Activated T-cell treated with anti-CD3 and anti-CD28 coated beads, Interleukin-2, amount 50 U/mL, for 24 hours (primary cell): ENCODE data around the gene EXOC6B.

ENCODE experiments used
- DNase-seq: peaks from one replicate; pipeline ENCODE4 v3.0.0-alpha.2; 2020
- H3K27ac Mint-ChIP-seq: 2 replicates; pipeline ENCODE4 v1.8.0; 2020; ENCODE audit warnings: mild to moderate bottlenecking, mixed read lengths
- H3K27me3 Mint-ChIP-seq: 2 replicates; pipeline ENCODE4 v1.8.0; 2020; ENCODE audit warnings: mixed read lengths
- H3K36me3 Mint-ChIP-seq: 2 replicates; pipeline ENCODE4 v1.8.0; 2020; ENCODE audit warnings: low read depth, mixed read lengths
- H3K4me1 Mint-ChIP-seq: 2 replicates; pipeline ENCODE4 v1.8.0; 2020; ENCODE audit warnings: low read depth, mixed read lengths
- H3K4me3 Mint-ChIP-seq: 2 replicates; pipeline ENCODE4 v1.8.0; 2020; ENCODE audit warnings: mild to moderate bottlenecking, moderate library complexity, mixed read lengths
- H3K9me3 Mint-ChIP-seq: 2 replicates; pipeline ENCODE4 v1.8.0; 2020; ENCODE audit warnings: mixed read lengths

EXOC6B gene

DNA sequence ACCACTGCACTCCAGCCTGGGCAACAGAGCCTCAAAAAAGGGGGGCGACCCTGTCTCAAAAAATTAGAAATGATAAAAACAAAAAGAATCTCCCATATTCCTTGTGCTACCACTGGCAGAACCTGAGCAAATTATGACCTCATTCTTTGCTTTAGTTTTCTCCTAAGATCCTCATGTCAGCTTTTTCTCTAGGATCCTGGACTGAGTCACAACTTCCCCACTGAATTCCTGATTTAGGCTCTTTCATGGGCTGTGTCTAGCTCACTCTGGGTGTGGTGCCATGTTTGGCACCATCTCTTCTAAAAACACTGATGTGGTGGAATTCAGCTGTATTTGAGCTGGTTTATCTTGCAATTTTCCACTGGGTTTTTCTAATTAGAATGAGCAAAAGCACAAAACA is 37.1 kb downstream of the EXOC6B start:
- DNase-seq: no peak
- H3K4me3 Mint-ChIP-seq: no peak overlapping the region
- no peak overlapping the region for H3K27ac Mint-ChIP-seq

DNA sequence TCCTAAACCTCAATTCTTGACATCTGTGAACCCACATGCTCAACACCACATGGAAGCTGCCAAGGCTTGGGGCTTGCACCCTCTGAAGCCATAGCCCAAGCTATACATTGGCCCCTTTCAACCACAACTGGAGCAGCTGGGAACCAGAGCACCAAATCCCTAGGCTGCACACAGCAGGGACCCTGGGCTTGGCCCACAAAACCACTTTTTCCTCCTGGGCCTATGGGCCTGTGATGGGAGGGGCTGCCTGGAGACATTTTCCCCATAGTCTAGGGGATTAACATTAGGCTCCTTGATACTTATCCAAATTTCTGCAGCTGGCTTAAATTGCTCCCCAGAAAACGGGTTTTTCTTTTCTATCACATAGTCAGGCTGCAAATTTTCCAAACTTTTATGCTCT is 40.3 kb downstream of the EXOC6B start:
- Mint-ChIP-seq H3K27me3 (no peaks in the 10 kb centered on the region), H3K4me1 (no peaks in the 10 kb centered on the region), H3K36me3 (peaks cover 15% of the 10 kb centered on the region), H3K4me3 (no peak overlapping the region), H3K27ac (no peak overlapping the region), H3K9me3 (no peaks in the 10 kb centered on the region)
- no peak for DNase-seq

More for the DNA sequence above, 37.1 kb downstream of the EXOC6B start:
- Mint-ChIP-seq H3K27me3 (no peaks in the 10 kb centered on the region), H3K4me1 (no peaks in the 10 kb centered on the region), H3K36me3 (peaks cover 12% of the 10 kb centered on the region), H3K9me3 (peaks cover 5% of the 10 kb centered on the region)

DNA sequence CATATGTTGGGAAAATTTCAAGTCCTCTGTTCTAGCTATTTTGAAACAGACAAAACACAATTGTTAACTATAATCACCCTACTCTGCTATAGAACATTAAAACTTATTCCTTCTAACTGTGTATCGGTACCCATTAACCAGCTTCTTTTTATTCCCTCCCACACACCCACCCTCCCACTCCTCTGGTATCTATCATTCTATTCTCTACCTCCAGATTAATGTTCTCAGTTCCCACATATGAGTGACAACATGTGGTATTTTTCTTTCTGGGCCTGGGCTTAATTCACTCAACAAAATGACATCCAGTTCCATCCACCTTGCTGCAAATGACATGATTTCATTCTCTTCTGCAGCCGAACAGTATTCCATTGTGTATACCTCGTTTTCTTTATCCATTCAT is 43.3 kb downstream of the EXOC6B start:
- no peak for DNase-seq
- H3K27ac Mint-ChIP-seq: no peak overlapping the region
- H3K4me1 Mint-ChIP-seq: peaks cover 7% of the 10 kb centered on the region
- H3K27me3 Mint-ChIP-seq: no peaks in the 10 kb centered on the region
- H3K9me3 Mint-ChIP-seq: no peaks in the 10 kb centered on the region
- peaks cover 15% of the 10 kb centered on the region for H3K36me3 Mint-ChIP-seq
- H3K4me3 Mint-ChIP-seq: no peak overlapping the region

DNA sequence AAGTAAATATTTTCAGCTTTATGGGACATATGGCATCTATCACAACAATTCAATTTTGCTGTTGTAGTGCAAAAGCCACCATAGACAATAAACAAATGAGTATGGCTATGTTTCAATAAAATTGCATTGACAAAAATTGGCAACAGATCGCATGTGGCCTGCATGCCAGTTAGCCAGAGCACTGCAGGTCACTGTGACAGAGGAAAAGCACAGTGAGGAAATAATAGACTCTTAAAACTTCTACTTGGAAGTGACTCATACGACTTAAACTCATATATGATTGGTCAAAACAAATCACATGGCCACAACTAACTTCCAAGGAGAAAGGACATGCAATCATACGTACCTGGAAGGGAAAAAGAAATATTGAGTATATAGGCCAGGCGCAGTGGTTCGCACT is 44.4 kb downstream of the EXOC6B start:
- H3K4me3 Mint-ChIP-seq: no peak overlapping the region
- DNase-seq: no peak
- H3K9me3 Mint-ChIP-seq: no peaks in the 10 kb centered on the region

DNA sequence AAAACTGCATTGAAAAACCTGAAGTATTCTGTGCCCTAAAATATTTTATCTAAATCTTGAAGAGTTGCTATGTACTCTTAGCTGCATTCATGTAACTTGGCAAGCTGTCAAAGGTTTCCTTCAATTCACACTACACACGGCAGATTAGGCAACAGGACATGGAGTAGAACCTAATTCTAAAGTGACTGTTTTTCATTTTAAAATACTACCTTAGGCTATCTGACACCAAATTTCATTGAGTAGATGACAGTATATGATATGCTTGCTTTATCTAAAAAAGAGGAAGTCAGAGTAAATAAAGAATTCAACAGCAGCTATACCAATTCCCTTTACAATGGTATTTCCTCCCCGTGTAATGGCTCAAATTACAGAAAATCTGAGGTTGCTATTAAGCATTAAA is 45.4 kb downstream of the EXOC6B start:
- Mint-ChIP-seq H3K36me3 (peaks cover 15% of the 10 kb centered on the region), H3K4me3 (no peak overlapping the region), H3K27ac (no peak overlapping the region), H3K27me3 (no peaks in the 10 kb centered on the region), H3K4me1 (peaks cover 7% of the 10 kb centered on the region), H3K9me3 (no peaks in the 10 kb centered on the region)
- no peak for DNase-seq

More for the DNA sequence above, 44.4 kb downstream of the EXOC6B start:
- Mint-ChIP-seq H3K27me3 (no peaks in the 10 kb centered on the region), H3K36me3 (peaks cover 15% of the 10 kb centered on the region), H3K4me1 (peaks cover 7% of the 10 kb centered on the region), H3K27ac (no peak overlapping the region)

DNA sequence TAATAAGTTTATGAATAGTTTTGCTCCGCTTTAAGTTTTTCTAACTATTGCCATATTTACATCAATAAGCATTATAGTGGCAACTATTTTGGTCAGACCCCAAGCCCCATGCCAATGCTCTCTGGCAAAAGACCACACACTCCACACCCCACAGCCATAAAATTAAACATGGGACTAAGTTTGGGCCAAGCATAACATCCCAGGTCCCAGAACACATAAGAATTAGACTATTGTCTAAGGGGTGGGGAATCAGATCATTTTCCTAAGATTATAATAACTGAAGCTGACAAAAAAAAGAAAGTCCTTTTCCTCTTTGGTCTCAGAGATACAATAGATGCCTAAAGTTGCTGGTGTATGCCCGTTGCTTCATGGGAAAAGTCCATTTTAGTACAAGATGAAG is 46.3 kb downstream of the EXOC6B start:
- H3K36me3 Mint-ChIP-seq: peaks cover 9% of the 10 kb centered on the region
- no peak overlapping the region for H3K4me3 Mint-ChIP-seq
- DNase-seq: no peak
- no peak overlapping the region for H3K27ac Mint-ChIP-seq
- H3K4me1 Mint-ChIP-seq: peaks cover 7% of the 10 kb centered on the region
- no peaks in the 10 kb centered on the region for H3K9me3 Mint-ChIP-seq
- H3K27me3 Mint-ChIP-seq: no peaks in the 10 kb centered on the region

DNA sequence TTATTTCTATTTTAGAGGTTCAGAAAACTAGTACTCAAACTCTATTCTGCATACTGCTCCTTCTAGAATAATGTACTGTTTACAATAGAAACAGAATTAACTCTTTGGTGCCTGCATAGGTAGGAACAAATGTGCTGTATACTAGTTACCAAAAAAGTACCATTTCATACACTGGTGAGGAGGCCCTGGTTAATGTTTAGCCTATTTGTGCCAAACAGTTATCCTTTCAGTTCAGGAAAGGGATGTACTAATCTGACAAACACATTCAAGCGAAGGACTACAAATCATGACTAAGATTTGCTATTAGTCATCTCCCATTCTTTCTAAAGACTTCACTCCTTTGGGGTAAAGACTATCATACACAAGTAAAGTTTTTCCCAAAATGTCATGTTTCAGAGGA is 47.4 kb downstream of the EXOC6B start:
- no peaks in the 10 kb centered on the region for H3K27me3 Mint-ChIP-seq

DNA sequence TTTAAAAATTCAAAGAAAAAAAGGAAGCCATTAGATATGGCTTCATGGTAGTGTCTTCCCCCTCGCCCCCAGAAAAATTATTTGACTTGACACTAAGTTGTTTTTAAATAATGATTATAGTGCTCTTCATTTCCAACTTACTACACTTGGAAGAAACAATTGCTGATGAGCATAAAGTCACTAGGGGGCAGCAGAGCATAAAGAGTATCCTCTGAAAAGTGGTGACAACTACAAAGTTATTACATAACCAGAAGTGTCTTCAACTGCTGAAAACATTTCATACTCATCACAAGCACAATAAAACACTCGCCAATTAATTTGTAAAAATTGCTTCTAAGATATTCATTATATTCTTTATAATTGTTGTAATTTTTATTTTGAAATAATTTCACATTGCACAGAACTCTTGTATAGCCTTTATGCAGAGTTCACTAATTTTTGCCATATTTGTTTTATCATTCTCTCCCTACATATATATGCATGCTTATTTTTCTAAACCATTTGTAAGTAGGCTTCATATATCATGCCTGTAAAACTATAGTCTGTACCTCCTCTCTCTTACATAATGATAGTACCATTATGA is 54.9 kb downstream of the EXOC6B start:
- Mint-ChIP-seq H3K36me3 (no peaks in the 10 kb centered on the region), H3K9me3 (no peaks in the 10 kb centered on the region), H3K4me1 (no peaks in the 10 kb centered on the region), H3K4me3 (no peak overlapping the region), H3K27ac (no peak overlapping the region), H3K27me3 (no peaks in the 10 kb centered on the region)
- DNase-seq: no peak

More for the DNA sequence above, 47.4 kb downstream of the EXOC6B start:
- H3K4me3 Mint-ChIP-seq: no peak overlapping the region
- H3K27ac Mint-ChIP-seq: no peak overlapping the region
- peaks cover 7% of the 10 kb centered on the region for H3K4me1 Mint-ChIP-seq
- H3K9me3 Mint-ChIP-seq: no peaks in the 10 kb centered on the region
- DNase-seq: no peak
- H3K36me3 Mint-ChIP-seq: no peaks in the 10 kb centered on the region

DNA sequence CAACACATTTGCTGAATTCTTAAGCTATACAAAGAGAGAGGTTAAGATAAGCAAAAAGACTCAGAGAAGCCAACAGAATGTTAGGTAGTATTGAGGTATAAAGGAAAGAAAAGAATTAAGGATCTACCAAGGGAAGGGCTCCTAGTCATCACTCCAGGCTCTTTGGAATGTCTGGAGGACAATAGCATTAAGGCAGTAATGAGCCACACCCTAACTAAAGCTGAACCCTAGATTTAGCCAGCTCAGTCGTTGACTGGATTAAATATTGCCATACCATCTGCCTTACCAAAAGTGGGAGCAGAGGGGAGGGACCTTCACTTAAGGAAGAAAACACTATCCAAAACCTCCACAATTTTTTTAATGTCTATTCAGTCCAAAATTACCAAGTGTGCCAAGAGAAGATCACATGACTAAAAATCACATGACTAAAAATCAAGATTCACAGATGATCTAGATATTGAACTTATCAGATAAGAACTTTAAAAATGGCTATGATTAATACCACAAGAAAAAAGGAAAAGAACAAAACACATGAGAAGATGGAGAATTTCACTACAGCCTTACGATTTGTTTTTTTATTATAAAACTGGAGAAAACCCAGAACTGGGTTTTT is 59.7 kb downstream of the EXOC6B start:
- Mint-ChIP-seq H3K4me3 (no peak overlapping the region), H3K27me3 (no peaks in the 10 kb centered on the region), H3K9me3 (peaks cover 7% of the 10 kb centered on the region), H3K27ac (no peak overlapping the region), H3K4me1 (no peaks in the 10 kb centered on the region), H3K36me3 (peaks cover 21% of the 10 kb centered on the region)
- no peak for DNase-seq

DNA sequence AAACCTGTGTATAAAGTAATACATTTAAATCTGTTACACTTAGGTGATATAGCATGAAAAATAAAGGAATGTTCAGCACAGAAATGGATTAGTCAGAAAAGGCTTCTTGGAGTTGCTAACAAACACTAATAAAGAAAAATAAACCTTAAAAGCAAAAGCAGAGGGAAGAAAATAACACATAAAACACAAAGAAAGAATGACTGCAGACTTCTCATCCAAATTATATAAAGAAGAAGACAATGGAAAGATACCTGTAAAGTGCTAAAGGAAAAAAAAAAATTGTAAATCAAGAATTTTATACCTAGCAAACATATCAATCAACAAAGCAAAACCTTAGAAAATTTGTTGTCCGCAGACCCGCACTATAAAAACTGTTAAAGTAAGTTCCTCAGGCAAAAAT is 63.6 kb downstream of the EXOC6B start:
- peaks cover 35% of the 10 kb centered on the region for H3K36me3 Mint-ChIP-seq
- H3K27me3 Mint-ChIP-seq: no peaks in the 10 kb centered on the region
- peaks cover 7% of the 10 kb centered on the region for H3K9me3 Mint-ChIP-seq
- no peak for DNase-seq
- H3K4me3 Mint-ChIP-seq: no peak overlapping the region
- H3K4me1 Mint-ChIP-seq: no peaks in the 10 kb centered on the region
- H3K27ac Mint-ChIP-seq: no peak overlapping the region

DNA sequence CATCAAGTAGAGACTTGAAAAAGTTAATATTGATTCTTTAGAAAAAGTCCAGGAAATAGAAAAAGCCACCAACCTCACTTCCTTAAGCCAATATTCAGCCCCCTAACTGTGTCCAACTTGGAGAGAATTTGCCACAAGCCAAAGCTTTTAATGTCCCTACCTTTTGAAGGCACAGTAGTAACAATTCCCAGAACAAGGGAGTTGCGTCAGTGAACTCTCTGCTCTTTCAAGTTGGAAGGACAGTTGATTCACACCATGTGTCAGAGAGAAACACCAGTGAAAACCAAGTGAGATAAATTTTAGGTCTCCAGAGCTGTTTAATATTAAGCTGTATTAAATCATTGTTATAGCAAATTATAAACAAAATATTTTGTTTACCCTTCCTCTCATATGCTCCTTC is 66.1 kb downstream of the EXOC6B start:
- peaks cover 7% of the 10 kb centered on the region for H3K9me3 Mint-ChIP-seq
- no peak for DNase-seq
- no peaks in the 10 kb centered on the region for H3K4me1 Mint-ChIP-seq
- no peaks in the 10 kb centered on the region for H3K27me3 Mint-ChIP-seq
- H3K4me3 Mint-ChIP-seq: no peak overlapping the region
- no peak overlapping the region for H3K27ac Mint-ChIP-seq
- H3K36me3 Mint-ChIP-seq: peaks cover 35% of the 10 kb centered on the region

DNA sequence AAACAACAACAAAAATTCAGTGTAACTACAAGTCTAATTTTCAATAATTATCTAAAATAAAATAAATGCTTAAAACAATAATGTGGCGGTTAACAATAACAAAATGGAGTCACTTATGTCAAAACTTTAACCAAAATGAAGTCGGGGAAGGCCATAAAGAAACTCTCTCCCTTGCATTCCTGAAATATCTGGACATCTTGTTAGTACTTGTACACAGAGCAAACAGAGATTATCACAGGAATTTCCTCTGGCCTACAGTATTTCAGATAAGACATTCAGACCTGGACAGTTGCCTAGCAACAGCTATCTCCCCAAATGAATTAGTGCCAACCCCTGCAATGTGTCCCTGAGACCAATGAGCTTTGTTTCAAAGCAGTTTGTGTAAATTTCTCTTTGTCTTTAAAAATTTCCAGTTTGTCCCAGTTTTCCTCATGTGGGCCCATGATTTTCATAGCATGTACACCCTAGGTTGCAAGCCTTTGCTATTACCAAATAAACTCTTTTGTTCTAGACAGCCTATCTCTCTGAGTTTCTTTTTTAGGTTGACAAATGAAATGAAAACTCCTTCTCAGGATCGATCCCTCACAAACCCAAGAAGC is 68.6 kb downstream of the EXOC6B start:
- Mint-ChIP-seq H3K36me3 (peaks cover 22% of the 10 kb centered on the region), H3K27ac (no peak overlapping the region), H3K4me3 (no peak overlapping the region), H3K27me3 (no peaks in the 10 kb centered on the region), H3K9me3 (no peaks in the 10 kb centered on the region), H3K4me1 (no peaks in the 10 kb centered on the region)
- no peak for DNase-seq

DNA sequence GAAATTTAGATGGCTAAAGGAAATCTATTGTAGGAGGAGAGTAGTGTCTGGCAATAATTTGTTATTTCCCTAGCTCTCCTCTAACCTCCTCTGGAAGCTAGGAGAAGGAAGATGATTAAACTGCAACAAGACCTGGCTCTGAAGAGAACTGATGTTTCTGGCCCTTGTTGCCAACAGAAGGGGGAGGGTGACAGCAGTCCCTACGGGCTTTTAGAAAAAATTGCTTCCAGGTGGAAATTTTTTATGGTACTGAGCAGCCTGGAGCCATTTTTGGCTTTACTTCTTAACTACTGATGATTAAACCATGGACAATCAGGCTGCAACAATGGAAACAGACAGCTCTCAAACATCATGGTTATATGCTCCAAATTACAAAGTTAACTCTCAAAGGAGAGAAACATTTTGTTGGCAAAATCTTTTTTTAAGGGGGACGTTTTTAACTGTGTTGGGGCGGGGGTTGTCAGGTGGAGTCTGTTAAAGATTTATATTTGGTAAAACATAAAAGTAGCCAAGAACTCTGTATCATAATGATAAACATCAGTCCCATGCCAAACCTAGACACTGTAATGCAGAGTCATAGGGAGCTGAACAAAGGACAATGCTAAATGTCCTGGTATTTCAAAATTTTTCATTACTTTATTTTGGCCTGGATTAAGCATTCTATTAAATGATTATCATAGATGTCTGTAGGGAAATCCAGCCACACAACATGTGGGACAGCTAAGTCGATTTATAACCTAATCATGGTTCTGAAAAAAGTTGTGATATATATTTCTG is 70.0 kb downstream of the EXOC6B start:
- Mint-ChIP-seq H3K4me3 (no peak overlapping the region), H3K36me3 (peaks cover 12% of the 10 kb centered on the region), H3K27ac (no peak overlapping the region), H3K4me1 (no peaks in the 10 kb centered on the region), H3K9me3 (no peaks in the 10 kb centered on the region), H3K27me3 (no peaks in the 10 kb centered on the region)
- DNase-seq: no peak

DNA sequence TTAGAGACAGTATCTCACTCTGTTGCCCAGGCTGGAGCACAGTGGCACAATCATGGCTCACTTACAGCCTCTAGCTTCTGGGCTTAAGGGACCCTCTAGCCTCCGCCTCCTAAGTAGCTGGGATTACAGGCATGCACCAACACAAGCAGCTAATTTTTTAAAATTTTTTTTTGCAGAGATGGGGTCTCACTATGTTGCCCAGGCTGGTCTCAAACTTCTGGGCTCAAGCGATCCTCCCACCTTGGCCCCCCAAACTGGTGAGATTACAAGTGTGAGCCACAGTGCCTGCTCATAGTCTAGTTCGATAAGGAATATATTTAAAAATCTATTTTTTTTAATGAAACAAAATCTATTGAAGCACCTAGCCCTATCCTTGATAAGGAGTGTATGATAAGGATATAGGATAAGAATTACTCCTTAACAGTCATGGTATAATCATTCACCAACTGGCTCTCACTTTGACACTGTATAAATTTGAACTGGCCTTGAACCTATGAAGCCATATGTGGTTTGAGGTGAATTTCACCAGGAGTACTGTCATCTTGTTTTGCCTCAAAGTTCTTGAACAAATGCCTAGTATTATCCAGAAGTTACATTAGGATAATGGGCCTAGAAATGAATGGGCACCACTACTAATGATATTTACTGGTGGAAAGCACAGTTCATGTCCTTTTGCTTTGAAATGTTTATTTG is 71.1 kb downstream of the EXOC6B start:
- Mint-ChIP-seq H3K36me3 (peaks cover 3% of the 10 kb centered on the region), H3K4me1 (no peaks in the 10 kb centered on the region), H3K4me3 (no peak overlapping the region), H3K27ac (no peak overlapping the region), H3K9me3 (no peaks in the 10 kb centered on the region), H3K27me3 (no peaks in the 10 kb centered on the region)
- no peak for DNase-seq
